ENCODE data around the gene TBC1D5. TPM values are rescaled to one million over a fixed set of nuclear protein-coding genes. Genes with fewer than 3 reads are reported as not detected.

TBC1D5 gene
- total RNA-seq, 2 experiments from 2014 or later, result 54.4 to 57.2 TPM

DNA sequence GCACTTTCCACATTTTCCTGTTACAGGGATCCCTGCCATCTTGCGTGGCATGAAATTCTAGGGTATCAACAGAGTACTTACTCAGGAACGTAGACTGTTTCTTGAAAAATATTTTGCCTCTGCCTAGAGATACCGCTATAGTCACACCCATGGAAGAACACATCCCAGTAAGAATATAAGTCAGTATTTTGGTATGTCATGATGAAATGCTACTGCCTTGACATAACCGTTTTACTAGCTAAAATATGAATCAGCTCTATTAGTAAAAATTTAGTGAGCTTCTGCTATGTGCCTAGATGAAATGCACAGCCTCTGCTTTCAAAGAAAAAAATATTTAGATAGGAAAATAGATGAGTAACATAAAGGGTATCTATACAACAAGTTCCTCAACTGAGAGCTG lies 276.4 kb downstream of the TBC1D5 start:
- no peak overlapping the region for H3K4me3 Mint-ChIP-seq
- CTCF ChIA-PET, result no interaction called here
- intact Hi-C loops (cut with micrococcal nuclease), result no loop called here
- no peaks in the 10 kb centered on the region for H3K27me3 Mint-ChIP-seq (ENCODE audit: low read depth)
- DNase-seq, result no peak
- no peaks in the 10 kb centered on the region for H3K4me1 Mint-ChIP-seq (ENCODE audit: low read depth)
- H3K27ac Mint-ChIP-seq, result no peak overlapping the region
- no peaks in the 10 kb centered on the region for H3K9me3 Mint-ChIP-seq
- no peaks in the 10 kb centered on the region for H3K36me3 Mint-ChIP-seq (ENCODE audit: low read depth)

DNA sequence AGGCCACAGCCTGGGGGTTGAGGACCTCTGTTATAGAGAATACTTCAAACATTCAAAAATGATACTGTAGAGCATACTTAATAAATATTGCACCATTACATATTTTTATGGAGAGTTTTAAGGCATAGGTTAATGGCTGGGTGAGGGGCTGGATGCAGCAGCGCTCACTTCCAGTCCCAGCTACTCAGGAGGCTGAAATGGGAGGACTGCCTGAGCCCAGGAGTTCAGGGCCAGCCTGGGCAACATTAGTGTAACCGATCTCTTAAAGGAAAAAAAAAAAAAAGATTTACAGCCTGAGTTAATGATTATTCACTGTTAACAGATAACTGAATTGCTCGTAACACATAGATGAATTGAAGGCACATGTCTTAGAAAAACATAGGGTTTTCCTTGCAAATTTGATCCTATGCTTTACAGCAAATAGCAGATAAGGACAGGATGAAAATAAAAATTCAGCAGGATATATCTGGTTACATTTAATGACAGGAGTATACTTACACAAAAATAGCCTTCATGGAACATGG lies 282.9 kb downstream of the TBC1D5 start:
- Mint-ChIP-seq H3K9me3 (no peaks in the 10 kb centered on the region), H3K36me3 (ENCODE audit: low read depth) (peaks cover 3% of the 10 kb centered on the region), H3K27ac (no peak overlapping the region), H3K4me1 (ENCODE audit: low read depth) (no peaks in the 10 kb centered on the region), H3K27me3 (ENCODE audit: low read depth) (no peaks in the 10 kb centered on the region), H3K4me3 (no peak overlapping the region)
- no peak for DNase-seq
- intact Hi-C loops (cut with micrococcal nuclease), result no loop called here
- CTCF ChIA-PET, result no interaction called here

DNA sequence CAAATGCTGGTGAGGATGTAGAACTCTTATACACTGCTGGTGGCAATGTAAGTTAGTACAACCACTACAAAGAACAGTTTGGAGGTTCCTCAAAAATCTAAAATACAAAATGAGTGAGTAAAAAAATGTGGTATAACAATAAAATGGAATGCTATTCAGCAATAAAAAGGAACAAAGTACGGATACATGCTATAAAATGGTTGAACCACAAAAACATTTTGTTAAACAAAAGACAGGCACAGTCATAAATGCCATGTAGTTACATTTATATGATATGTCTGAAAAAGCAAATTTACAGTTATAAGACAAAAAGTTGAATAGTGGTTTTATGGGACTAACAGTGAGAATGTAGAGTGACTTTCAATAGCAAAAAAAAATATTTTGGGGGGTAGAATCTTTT lies 285.8 kb downstream of the TBC1D5 start:
- peaks cover 1% of the 10 kb centered on the region for H3K9me3 Mint-ChIP-seq
- no peak overlapping the region for H3K4me3 Mint-ChIP-seq
- DNase-seq, result no peak
- no peaks in the 10 kb centered on the region for H3K27me3 Mint-ChIP-seq (ENCODE audit: low read depth)
- no peaks in the 10 kb centered on the region for H3K4me1 Mint-ChIP-seq (ENCODE audit: low read depth)
- no peak overlapping the region for H3K27ac Mint-ChIP-seq
- intact Hi-C loops (cut with micrococcal nuclease), result no loop called here
- peaks cover 8% of the 10 kb centered on the region for H3K36me3 Mint-ChIP-seq (ENCODE audit: low read depth)
- CTCF ChIA-PET, result no interaction called here

DNA sequence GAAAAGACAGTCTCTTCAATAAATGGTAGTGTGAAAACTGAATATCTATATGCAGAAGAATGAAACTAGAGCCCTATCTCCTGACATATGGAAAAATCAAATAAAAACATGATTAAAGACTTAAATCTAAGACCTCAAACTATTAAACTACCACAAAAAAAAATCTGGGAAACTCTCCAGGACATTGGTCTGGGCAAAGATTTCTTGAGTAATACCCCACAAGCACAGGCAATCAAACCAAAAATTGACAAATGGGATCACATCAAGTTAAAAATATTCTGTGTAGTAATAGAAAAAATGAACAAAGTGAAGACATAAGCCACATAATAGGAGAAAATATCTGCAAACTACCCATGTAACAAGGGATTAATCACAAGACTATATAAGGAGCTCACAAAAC lies 286.4 kb downstream of the TBC1D5 start:
- Mint-ChIP-seq H3K36me3 (ENCODE audit: low read depth) (peaks cover 10% of the 10 kb centered on the region), H3K4me3 (no peak overlapping the region), H3K27ac (no peak overlapping the region), H3K27me3 (ENCODE audit: low read depth) (no peaks in the 10 kb centered on the region), H3K9me3 (peaks cover 1% of the 10 kb centered on the region), H3K4me1 (ENCODE audit: low read depth) (no peaks in the 10 kb centered on the region)
- intact Hi-C loops (cut with micrococcal nuclease), result no loop called here
- CTCF ChIA-PET, result no interaction called here
- no peak for DNase-seq

DNA sequence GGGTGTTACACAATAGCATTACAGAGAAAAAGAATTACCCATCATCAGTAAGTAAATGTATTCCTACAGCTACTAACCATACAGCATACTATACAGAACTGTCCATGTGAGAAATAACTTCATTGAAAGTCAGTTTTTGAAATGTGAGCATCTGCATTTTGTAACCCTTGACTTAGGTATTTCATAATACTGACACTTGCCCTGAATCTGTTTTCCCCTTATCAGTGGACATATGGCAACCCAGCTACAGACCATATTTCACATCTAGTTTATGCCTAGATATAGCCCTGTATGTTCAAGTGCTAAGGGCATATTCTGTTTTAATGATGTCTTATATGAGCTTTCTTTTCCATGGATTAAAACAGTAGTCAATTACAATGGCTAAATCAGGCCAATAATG lies 297.6 kb downstream of the TBC1D5 start:
- intact Hi-C loops (cut with micrococcal nuclease), result no loop called here
- H3K27me3 Mint-ChIP-seq (ENCODE audit: low read depth), result no peaks in the 10 kb centered on the region
- DNase-seq, result no peak
- peaks cover under 1% of the 10 kb centered on the region for H3K9me3 Mint-ChIP-seq
- CTCF ChIA-PET, result interaction anchor here (1.5 kb wide), 1 partner anchor 396 kb away, joined by 3 read pairs; no protein-coding TSS in a partner anchor
- no peaks in the 10 kb centered on the region for H3K4me1 Mint-ChIP-seq (ENCODE audit: low read depth)
- H3K36me3 Mint-ChIP-seq (ENCODE audit: low read depth), result peaks cover 18% of the 10 kb centered on the region
- H3K4me3 Mint-ChIP-seq, result no peak overlapping the region
- H3K27ac Mint-ChIP-seq, result no peak overlapping the region

DNA sequence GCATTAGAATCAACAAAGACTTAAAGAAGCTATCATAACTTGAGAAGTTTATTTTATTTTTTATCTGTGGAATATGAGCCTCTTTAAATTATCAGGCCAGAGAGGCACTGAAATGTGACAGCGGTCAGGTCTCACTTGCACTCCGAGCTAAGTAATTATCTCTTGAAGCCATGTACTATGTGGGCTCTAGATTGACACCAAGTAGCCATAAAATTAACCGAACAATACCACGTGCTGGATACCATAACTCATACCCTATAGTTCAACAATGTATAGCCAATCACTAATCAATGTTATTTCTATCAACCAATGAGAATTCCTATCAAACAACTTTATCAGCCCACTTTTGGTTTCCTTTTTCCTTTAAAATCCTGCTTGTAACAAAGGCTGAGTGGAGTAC lies 299.3 kb downstream of the TBC1D5 start:
- no peak for DNase-seq
- CTCF ChIA-PET, result interaction anchor here (0.6 kb wide), 1 partner anchor 312 kb away, joined by 3 read pairs; no protein-coding TSS in a partner anchor
- Mint-ChIP-seq H3K4me3 (no peak overlapping the region), H3K4me1 (ENCODE audit: low read depth) (no peaks in the 10 kb centered on the region), H3K27ac (no peak overlapping the region), H3K27me3 (ENCODE audit: low read depth) (no peaks in the 10 kb centered on the region), H3K36me3 (ENCODE audit: low read depth) (peaks cover 21% of the 10 kb centered on the region), H3K9me3 (peaks cover 4% of the 10 kb centered on the region)
- intact Hi-C loops (cut with micrococcal nuclease), result no loop called here

DNA sequence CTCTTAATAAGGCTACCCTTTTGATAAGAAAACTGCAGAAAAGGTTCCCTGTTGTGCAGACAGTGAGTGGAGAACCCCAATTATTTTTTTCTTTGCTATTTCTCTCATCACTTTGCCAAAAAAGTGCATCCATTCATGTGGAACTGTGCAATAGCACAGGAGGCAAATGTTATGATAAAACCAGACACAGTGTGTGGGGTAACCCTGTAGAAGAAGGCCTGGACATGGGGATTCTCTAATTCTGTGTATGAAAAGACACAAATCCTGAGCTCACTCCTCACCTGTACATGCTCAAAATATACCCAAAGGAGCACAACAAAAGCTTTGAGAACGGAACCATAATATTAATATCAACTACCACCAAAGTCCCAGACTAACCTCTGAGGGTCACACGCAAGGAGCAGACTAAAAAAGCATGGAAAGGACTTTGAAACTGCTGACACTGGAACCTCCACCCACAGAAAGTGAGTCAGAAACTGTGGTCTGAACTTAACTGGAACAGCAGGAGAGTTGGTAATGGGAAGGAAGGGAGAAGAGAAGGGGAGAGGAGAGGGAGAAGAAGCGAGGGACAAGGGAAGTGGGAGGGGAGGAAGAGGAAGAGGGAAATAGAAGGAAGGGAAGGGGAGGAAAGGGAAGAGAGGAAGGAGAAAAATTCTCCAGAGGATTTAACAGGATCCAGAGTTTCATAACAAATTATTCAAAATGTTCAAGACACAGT lies 299.9 kb downstream of the TBC1D5 start:
- H3K4me1 Mint-ChIP-seq (ENCODE audit: low read depth), result no peaks in the 10 kb centered on the region
- no peak for DNase-seq
- no peak overlapping the region for H3K27ac Mint-ChIP-seq
- no peaks in the 10 kb centered on the region for H3K27me3 Mint-ChIP-seq (ENCODE audit: low read depth)
- H3K36me3 Mint-ChIP-seq (ENCODE audit: low read depth), result peaks cover 24% of the 10 kb centered on the region
- CTCF ChIA-PET, result interaction anchor here (0.5 kb wide), 1 partner anchor 396 kb away, joined by 3 read pairs; no protein-coding TSS in a partner anchor
- intact Hi-C loops (cut with micrococcal nuclease), result no loop called here
- H3K9me3 Mint-ChIP-seq, result peaks cover 4% of the 10 kb centered on the region
- H3K4me3 Mint-ChIP-seq, result no peak overlapping the region

DNA sequence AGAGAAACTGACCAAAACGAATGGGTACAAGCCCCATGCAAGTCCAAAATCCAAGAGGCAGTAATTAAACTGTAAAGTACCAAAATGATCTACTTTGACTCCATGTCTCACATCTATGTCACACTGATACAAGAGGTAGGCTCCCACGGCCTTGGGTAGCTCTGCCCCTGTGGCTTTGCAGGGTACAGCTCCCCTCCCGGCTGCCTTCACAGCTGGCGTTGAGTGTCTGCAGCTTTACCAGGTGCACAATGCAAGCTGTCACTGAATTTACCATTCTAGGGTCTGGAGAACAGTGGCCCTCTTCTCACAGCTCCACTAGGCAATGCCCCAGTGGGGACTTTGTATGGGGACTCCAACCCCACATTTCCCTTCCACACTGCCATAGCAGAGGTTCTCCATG lies 308.6 kb downstream of the TBC1D5 start:
- DNase-seq, result no peak
- intact Hi-C loops (cut with micrococcal nuclease), result loop anchor here (5.0 kb wide), 2 partner anchors 253 to 1323 kb away; no protein-coding TSS in a partner anchor
- CTCF ChIA-PET, result no interaction called here
- no peak overlapping the region for H3K27ac Mint-ChIP-seq
- peaks cover 2% of the 10 kb centered on the region for H3K9me3 Mint-ChIP-seq
- peaks cover 12% of the 10 kb centered on the region for H3K36me3 Mint-ChIP-seq (ENCODE audit: low read depth)
- no peak overlapping the region for H3K4me3 Mint-ChIP-seq
- no peaks in the 10 kb centered on the region for H3K4me1 Mint-ChIP-seq (ENCODE audit: low read depth)
- no peaks in the 10 kb centered on the region for H3K27me3 Mint-ChIP-seq (ENCODE audit: low read depth)

DNA sequence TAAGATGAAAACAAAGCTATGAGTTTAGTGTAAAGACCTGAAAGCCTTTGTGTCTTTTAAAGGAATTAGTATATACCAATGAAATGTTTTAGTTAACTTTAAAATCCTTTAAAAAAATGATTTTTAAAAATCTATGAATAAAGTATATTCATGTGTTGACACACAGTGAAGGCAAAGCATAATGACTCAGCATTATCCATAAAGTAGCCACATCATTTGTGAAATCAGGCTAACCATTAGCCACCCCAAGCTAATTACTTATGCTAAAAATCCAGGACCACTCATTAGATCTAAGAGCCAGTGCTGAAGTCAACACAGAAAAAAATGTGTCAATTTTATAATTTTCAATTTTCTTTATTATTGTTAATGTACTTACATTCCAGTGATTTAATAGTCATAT lies 310.2 kb downstream of the TBC1D5 start:
- no peak for DNase-seq
- Mint-ChIP-seq H3K27me3 (ENCODE audit: low read depth) (no peaks in the 10 kb centered on the region), H3K27ac (no peak overlapping the region), H3K36me3 (ENCODE audit: low read depth) (peaks cover 5% of the 10 kb centered on the region), H3K4me1 (ENCODE audit: low read depth) (no peaks in the 10 kb centered on the region), H3K9me3 (no peaks in the 10 kb centered on the region), H3K4me3 (no peak overlapping the region)
- intact Hi-C loops (cut with micrococcal nuclease), result loop anchor here (5.0 kb wide), 2 partner anchors 255 to 1325 kb away; no protein-coding TSS in a partner anchor
- CTCF ChIA-PET, result interaction anchor here (3.9 kb wide), 1 partner anchor 409 kb away, joined by 19 read pairs; no protein-coding TSS in a partner anchor

DNA sequence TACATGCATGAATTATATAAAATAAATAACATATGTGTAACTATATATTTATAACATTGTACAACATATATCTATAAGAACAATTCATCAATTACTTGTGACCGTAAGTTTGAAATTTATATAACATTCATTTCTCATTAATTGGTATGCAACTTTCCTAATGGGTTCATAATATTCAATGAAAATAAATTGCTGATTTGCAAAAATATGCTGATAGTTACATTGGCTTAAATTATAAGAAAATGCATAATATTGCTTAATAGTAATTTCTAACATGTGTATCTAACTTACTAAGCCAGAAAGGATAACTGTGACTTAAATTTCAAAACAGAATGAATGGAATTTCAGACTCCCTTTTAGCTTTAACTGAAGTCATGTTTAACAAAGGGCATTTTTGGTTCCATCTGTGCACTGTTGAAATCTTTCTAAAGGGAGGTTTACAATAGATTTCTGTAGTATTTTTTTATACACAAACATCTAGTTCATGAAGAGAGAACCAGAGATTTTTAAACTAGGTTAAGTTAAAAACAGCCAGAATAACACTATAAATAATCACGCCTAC lies 310.9 kb downstream of the TBC1D5 start:
- H3K36me3 Mint-ChIP-seq (ENCODE audit: low read depth), result peaks cover 5% of the 10 kb centered on the region

DNA sequence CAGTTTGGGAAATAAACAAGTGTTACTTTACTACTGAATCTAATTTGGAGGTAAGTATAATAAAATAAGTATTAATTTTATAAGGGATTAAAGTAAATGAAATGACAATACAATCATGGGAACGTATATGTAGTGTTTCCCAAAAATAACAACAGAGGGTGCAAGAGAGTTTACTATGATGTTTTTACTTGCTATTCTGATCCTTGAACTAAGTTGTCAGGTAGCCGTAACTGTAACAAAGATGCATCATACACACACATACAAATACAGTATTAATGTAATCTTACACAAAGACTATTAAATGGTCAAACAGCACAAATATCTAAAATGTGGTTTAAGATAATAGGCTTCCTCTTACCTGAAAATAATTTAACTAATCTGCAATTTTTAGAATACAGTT lies 311.4 kb downstream of the TBC1D5 start:
- Mint-ChIP-seq H3K9me3 (no peaks in the 10 kb centered on the region), H3K4me3 (no peak overlapping the region), H3K27ac (no peak overlapping the region), H3K4me1 (ENCODE audit: low read depth) (no peaks in the 10 kb centered on the region), H3K36me3 (ENCODE audit: low read depth) (peaks cover 5% of the 10 kb centered on the region), H3K27me3 (ENCODE audit: low read depth) (no peaks in the 10 kb centered on the region)
- CTCF ChIA-PET, result interaction anchor here (3.9 kb wide), 1 partner anchor 410 kb away, joined by 19 read pairs; no protein-coding TSS in a partner anchor
- intact Hi-C loops (cut with micrococcal nuclease), result loop anchor here (1.0 to 5.0 kb wide), 4 partner anchors 256 to 1326 kb away; no protein-coding TSS in a partner anchor
- no peak for DNase-seq

More for the DNA sequence above, 310.9 kb downstream of the TBC1D5 start:
- Mint-ChIP-seq H3K4me1 (ENCODE audit: low read depth) (no peaks in the 10 kb centered on the region), H3K27ac (no peak overlapping the region), H3K27me3 (ENCODE audit: low read depth) (no peaks in the 10 kb centered on the region), H3K4me3 (no peak overlapping the region), H3K9me3 (no peaks in the 10 kb centered on the region)
- no peak for DNase-seq
- CTCF ChIA-PET, result interaction anchor here (3.9 kb wide), 1 partner anchor 409 kb away, joined by 19 read pairs; no protein-coding TSS in a partner anchor
- intact Hi-C loops (cut with micrococcal nuclease), result loop anchor here (1.0 to 5.0 kb wide), 4 partner anchors 256 to 1326 kb away; no protein-coding TSS in a partner anchor

DNA sequence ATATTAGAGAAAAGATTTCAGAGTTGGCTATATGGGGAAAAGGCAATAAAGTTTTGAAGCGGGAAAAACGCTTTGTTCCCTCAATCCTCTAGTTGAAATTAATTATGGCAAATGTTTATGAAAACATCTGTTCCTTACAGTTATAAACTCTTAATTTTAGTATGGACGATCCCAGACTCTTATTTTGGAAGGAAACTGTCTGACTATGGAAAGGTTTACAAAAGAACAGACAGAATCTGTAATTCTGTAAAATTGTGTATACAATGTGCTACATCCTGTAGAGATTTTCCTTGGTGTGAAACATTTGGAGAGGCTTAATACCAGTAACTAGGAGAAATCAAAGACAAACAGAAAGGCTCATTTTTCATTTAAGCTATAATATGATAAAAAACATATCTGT lies 311.8 kb downstream of the TBC1D5 start:
- H3K9me3 Mint-ChIP-seq, result no peaks in the 10 kb centered on the region
- DNase-seq, result no peak
- CTCF ChIA-PET, result interaction anchor here (0.5 to 3.9 kb wide), 2 partner anchors 149 to 410 kb away, joined by 3 to 19 read pairs; no protein-coding TSS in a partner anchor
- H3K36me3 Mint-ChIP-seq (ENCODE audit: low read depth), result peaks cover 5% of the 10 kb centered on the region
- H3K4me1 Mint-ChIP-seq (ENCODE audit: low read depth), result no peaks in the 10 kb centered on the region
- H3K4me3 Mint-ChIP-seq, result no peak overlapping the region
- intact Hi-C loops (cut with micrococcal nuclease), result loop anchor here (5.0 kb wide), 2 partner anchors 257 to 1327 kb away; no protein-coding TSS in a partner anchor
- H3K27ac Mint-ChIP-seq, result no peak overlapping the region
- no peaks in the 10 kb centered on the region for H3K27me3 Mint-ChIP-seq (ENCODE audit: low read depth)

Data from activated naive CD4-positive, alpha-beta T cell treated with anti-CD3 and anti-CD28 coated beads for 36 hours (primary cell).